PC-3 (cell line): ENCODE results near the gene POLR2C. TPM values are rescaled to one million over a fixed set of nuclear protein-coding genes. Genes with fewer than 3 reads are reported as not detected.

ENCODE experiments used
- total RNA-seq: library from RNA; depleted of rRNA; stranded (reverse); fragments of >200 nt; gene quantifications from 2 replicates; pipeline ENCODE4 v1.2.3, GENCODE V29; 2014; rRNA removed

Gene POLR2C
- total RNA-seq, 1 experiment from 2014 or later: 114 TPM

Other genes starting within 250 kb of the POLR2C start
- 35.3 and 38.4 TPM in 2 replicates for gene ARL2BP, start 217.4 kb upstream of the POLR2C start, total RNA-seq
- gene PLLP, start 178.0 kb upstream of the POLR2C start, total RNA-seq: 0.35 and 1.6 TPM in 2 replicates
- not detected in 2 replicates for gene CCL22, start 103.9 kb upstream of the POLR2C start, total RNA-seq
- gene CX3CL1, start 90.2 kb upstream of the POLR2C start, total RNA-seq: 0.35 TPM in 1 of 2 replicates, not detected in the other
- gene CCL17, start 57.9 kb upstream of the POLR2C start, total RNA-seq: not detected in 2 replicates
- 35.6 and 48.6 TPM in 2 replicates for gene CIAPIN1, start 15.3 kb upstream of the POLR2C start, total RNA-seq
- 67.0 and 67.4 TPM in 2 replicates for gene COQ9, start 15.2 kb upstream of the POLR2C start, total RNA-seq
- 4.1 and 4.9 TPM in 2 replicates for gene DOK4, start 23.8 kb downstream of the POLR2C start, total RNA-seq
- 12.7 and 13.9 TPM in 2 replicates for gene CCDC102A, start 73.9 kb downstream of the POLR2C start, total RNA-seq
- not detected in 2 replicates for gene ADGRG5, start 80.0 kb downstream of the POLR2C start, total RNA-seq
- gene ADGRG1, start 166.0 kb downstream of the POLR2C start, total RNA-seq: 33.7 and 41.5 TPM in 2 replicates
- not detected in 2 replicates for gene ADGRG3, start 205.6 kb downstream of the POLR2C start, total RNA-seq
- not detected in 2 replicates for gene DRC7, start 232.1 kb downstream of the POLR2C start, total RNA-seq